Epithelial cell of proximal tubule (primary cell): ENCODE data around the gene TRPM5. TPM values are rescaled to one million over a fixed set of nuclear protein-coding genes. Genes with fewer than 3 reads are reported as not detected.

ENCODE experiments used
- DNase-seq: peaks from one replicate; pipeline ENCODE4 v3.0.0-alpha.2; 2011; ENCODE audit warnings: low read depth
- H3K4me3 ChIP-seq: 2 replicates; pipeline ENCODE4 v1.5.1; 2011; ENCODE audit warnings: low read depth, mild to moderate bottlenecking, low read length
- CTCF ChIP-seq: conservative IDR thresholded peaks from 2 replicates; pipeline ENCODE4 v1.5.1; 2012; ENCODE audit warnings: low read depth, mild to moderate bottlenecking, low read length
- total RNA-seq: library from RNA; depleted of rRNA; stranded (reverse); fragments of >200 nt; gene quantifications from 2 replicates; pipeline ENCODE4 v1.2.3, GENCODE V29; 2015

Gene TRPM5
- total RNA-seq, 1 donor from 2014 or later = not detected

DNA sequence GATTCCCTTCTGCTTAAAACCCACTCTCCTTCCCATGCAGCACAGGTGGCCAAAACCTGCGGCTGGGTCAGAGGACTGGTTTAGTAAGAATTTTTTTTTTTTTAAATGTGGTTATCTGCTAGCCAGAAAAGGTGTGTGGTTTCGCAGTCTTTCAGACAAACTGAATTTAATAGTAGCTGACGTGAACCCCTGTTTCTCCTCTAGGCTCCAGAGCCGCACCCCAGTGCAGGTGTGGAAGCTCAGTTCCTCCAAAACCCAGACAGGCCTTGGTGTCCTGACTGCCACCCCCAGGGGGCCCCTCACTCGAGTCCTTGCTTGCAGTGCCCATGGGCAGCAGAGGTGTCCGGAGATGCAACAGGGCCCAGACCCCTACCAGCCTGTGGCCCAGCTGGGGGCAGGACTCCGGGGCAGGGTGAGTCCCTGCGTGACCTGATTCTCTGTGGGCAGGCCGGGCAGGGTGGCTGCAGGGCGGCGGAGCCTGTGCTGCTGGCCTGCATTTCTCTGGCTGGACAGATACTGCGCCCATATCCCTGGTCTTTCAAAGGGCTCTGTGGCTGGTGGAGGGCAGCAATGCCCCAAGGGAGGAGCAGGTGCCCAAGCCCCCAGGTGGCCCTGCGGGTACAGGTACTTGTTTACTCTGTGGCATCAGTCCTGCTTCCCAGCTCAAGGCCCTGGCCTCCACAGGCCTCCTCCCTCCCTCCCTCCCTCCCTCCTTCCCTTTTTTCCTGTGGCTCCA is 15.7 kb upstream of the TRPM5 start:
- H3K4me3 ChIP-seq = no peak overlapping the region
- TF ChIP-seq CTCF = no peak
- DNase-seq = no peak

DNA sequence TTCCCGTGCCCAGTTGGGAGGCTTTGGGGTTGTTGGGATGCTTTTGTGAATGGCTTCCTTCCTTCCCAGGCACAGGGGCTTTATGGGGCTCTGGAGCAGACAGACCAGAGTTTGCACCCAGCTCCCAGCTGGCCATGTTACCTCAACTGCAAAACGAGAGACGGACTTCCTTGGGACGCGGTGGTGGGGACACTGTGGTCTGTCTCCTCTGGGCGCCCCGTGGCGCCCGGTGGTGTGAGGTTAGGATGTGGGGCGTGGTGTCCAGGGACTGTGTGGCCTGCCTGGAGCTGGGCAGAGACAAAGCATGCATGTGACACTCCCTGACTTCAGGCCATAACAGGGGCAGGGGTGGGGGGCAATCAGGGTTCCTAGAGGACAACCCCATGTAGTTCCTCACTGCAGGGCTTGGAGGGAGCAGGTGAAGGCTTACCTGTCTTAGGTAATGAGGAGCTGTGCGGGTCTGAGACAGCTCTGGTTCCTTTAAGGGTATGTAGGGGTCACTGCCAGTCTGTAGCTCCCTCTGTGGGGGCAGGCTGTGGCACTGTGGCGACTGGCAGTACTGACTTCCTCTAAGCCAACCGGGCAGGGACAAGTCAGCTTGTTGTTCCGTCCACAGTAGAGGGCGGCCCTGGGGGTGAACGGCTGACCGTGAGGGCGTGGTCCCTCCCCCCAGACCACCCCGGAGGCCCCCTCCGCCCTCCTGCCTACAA is 14.9 kb upstream of the TRPM5 start:
- no peak overlapping the region for H3K4me3 ChIP-seq
- TF ChIP-seq CTCF = no peak
- DNase-seq = no peak

DNA sequence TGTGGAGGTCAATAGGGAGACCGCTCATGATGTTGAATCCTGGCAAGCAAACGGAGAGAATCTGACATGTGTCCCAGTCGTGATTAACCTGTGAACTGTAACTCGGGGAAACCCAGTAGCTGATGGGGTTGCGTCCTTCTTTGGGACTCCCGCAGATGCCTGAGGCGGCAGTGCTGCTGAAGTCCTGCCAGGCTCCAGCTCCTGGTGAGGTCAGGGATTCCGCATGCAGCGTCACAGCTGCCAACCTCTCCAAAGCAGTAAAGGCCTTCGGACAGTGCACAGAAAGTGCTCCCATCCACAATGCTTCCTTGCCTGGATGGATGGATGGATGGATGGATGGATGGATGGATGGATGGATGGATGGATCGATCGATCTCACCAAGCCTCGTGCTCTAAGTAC is 14.0 kb upstream of the TRPM5 start:
- DNase-seq = no peak
- H3K4me3 ChIP-seq = no peak overlapping the region
- TF ChIP-seq CTCF = no peak

DNA sequence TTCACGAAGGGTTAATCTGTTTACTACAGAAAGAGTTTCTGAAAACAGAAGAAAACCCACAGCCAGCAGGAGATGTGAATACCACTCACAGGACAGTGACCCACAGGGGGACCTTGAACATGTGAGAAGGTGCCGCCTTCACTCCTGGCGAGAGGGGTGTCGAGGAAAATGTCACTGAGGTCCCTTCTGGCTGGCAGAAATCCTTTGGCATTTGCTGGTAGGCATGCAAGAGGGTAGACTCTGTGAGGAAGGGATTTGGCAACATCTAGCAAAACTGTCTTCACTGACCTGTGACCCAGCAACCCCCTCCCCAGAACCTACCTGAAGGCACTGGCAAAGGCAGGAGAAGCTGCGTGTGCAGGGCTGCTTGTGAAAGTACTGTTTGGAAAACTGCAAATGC is 9.1 kb upstream of the TRPM5 start:
- no peak for TF ChIP-seq CTCF
- DNase-seq = no peak
- H3K4me3 ChIP-seq = no peak overlapping the region

DNA sequence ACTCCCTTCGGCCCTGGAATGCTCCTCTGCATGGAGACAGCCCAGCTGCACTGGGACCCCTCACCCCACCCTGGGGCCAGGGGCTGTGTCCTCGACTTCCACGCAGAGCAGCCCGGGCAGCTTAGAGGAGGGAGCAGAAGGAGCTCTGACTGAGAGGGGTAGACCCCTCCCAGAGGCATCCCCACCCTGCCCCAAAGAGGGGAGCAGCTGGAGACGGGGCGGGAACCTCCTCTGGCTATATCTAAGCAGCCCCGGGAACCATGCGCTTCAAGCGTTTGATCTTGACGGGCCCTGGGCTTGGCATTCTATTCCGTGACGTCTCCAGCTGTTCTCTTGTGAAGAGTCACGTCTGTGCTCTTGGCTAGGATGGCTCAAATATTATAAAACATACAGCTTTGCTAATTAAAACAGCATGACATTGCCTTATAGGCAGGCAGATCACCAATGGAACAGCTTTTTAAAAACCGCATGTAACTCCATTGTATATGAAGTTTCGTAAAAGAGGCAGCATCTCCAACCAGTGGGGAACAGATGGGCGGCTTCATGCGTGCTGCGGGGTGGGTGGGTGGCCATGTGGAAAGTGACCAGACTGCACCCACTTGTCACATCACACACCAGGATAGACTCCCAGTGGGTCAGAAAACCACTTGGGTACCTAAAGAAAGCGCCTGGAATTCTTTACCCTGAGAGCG is 8.2 kb upstream of the TRPM5 start:
- no peak overlapping the region for H3K4me3 ChIP-seq
- TF ChIP-seq CTCF = no peak
- DNase-seq = no peak

GRCh38 chr11:2451916-2452315 is 7.6 kb upstream of the TRPM5 start:
- no peak overlapping the region for H3K4me3 ChIP-seq
- TF ChIP-seq CTCF = no peak
- no peak for DNase-seq
